ENCODE data around the gene MRPS24.

MRPS24 gene

DNA sequence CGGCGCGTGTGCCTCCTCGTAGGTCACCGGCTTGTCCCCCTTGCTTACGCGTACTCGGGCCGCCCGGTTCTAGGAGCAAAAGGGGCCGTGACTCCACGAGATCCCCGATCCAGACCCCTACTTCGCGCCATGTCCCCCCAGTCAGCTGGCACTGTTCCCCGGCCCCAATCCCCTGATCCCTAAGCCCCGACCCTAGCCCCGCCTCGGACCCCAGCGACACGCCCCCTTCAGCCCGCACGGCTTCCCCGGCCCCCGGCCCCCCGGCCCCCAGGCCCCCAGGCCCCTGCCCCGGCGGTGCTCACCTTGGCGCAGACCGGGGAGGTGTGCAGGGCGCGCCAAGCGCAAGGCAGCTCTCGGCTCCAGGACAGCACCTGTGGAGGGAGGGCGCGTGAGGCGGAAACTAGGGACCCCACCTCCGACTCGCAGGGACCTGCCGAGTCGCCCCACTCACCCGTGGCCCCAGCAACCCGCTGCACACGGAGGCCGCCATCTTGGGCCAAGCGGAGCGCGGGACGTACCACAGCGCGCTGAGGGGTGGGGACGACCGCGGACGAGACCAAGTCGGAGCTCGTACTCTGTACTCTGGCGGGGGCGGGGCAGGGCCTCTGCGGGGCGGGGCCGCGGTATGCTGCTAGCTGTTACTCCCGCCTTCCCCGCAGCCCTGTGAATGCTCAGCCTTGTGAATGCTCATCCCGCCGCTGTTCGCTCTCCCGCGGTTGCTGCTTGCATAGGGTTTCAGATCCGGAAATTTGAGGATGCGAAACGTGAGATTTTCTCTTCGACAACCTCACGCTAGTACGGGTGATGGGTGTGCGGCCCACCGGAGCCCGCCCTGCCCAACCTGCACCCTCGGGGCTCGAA is at the start of gene MRPS24:
MRPS24 (minus strand) TSS at position 512 of the 861 bp plus-strand sequence; CDS start at position 490, 22 bp downstream.
- DNase-seq: peak; percentile 96
- H3K27me3 ChIP-seq (replicated peaks): no peaks in the 10 kb centered on the region
- peak within 1 kb of the TSS; percentile 100 for H3K27ac ChIP-seq
- TF ChIP-seq, protein P1, sequence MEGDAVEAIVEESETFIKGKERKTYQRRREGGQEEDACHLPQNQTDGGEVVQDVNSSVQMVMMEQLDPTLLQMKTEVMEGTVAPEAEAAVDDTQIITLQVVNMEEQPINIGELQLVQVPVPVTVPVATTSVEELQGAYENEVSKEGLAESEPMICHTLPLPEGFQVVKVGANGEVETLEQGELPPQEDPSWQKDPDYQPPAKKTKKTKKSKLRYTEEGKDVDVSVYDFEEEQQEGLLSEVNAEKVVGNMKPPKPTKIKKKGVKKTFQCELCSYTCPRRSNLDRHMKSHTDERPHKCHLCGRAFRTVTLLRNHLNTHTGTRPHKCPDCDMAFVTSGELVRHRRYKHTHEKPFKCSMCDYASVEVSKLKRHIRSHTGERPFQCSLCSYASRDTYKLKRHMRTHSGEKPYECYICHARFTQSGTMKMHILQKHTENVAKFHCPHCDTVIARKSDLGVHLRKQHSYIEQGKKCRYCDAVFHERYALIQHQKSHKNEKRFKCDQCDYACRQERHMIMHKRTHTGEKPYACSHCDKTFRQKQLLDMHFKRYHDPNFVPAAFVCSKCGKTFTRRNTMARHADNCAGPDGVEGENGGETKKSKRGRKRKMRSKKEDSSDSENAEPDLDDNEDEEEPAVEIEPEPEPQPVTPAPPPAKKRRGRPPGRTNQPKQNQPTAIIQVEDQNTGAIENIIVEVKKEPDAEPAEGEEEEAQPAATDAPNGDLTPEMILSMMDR (IDR thresholded peaks at IDR 0.05; ENCODE audit: low read depth, low read length, missing control alignments): no peak
- in situ Hi-C loops (cut with HindIII; ENCODE audit: low pct_ligation_motif_present, low sequenced_read_pairs): no loop called here
- peak within 1 kb of the TSS; percentile 88 for H3K4me3 ChIP-seq (ENCODE audit: low read depth, low read length)
- H3K36me3 ChIP-seq (replicated peaks): peaks cover 8% of the 10 kb centered on the region

DNA sequence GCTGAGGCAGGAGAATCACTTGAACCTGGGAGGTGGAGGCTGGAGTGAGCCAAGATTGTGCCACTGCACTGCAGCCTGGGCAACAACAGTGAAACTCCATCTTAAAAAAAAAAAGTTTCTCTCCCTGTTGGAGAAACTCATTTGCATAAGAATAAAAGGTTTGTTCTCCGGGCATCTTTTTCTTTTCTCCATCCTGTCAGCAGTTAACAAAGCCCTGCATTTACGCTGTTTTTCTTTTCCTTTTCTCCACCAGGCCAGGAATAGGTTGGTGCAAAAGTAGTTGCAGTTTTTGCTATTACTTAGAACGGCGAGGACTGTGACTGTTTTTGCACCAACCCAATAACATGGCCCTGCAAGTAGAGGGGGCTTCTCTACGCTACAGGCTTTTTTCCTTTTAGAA is 46.6 kb upstream of the MRPS24 start:
- H3K27ac ChIP-seq: no peak overlapping the region
- H3K4me3 ChIP-seq (ENCODE audit: low read depth, low read length): no peak overlapping the region
- TF ChIP-seq, protein P1 (IDR thresholded peaks at IDR 0.05; ENCODE audit: low read depth, low read length, missing control alignments): no peak
- no peaks in the 10 kb centered on the region for H3K36me3 ChIP-seq (replicated peaks)
- in situ Hi-C loops (cut with HindIII; ENCODE audit: low pct_ligation_motif_present, low sequenced_read_pairs): no loop called here
- no peak for DNase-seq
- H3K27me3 ChIP-seq (replicated peaks): no peaks in the 10 kb centered on the region

DNA sequence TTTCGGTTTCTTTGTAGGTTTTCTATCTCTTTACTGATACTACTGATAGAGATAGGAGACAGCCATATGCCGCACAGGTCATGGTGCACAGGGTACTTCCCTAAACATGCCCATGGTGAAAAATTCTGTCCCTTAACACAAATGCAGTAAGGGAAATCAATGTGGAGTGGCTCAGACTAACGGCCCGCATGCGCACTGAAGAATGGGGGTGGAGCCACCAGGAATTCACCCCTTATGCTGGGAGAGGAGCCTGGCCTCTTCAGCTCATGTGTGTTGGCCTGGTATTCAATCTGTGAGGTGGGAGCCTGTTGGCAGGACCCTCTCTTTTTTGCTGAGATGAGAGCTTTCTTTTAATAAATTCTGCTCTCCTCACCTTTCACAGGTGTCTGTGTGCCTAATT is 45.5 kb upstream of the MRPS24 start:
- Histone ChIP-seq H3K27me3 (replicated peaks) (no peaks in the 10 kb centered on the region), H3K36me3 (replicated peaks) (no peaks in the 10 kb centered on the region), H3K27ac (no peak overlapping the region), H3K4me3 (ENCODE audit: low read depth, low read length) (no peak overlapping the region)
- no peak for DNase-seq
- TF ChIP-seq, protein P1 (IDR thresholded peaks at IDR 0.05; ENCODE audit: low read depth, low read length, missing control alignments): no peak
- in situ Hi-C loops (cut with HindIII; ENCODE audit: low pct_ligation_motif_present, low sequenced_read_pairs): no loop called here

DNA sequence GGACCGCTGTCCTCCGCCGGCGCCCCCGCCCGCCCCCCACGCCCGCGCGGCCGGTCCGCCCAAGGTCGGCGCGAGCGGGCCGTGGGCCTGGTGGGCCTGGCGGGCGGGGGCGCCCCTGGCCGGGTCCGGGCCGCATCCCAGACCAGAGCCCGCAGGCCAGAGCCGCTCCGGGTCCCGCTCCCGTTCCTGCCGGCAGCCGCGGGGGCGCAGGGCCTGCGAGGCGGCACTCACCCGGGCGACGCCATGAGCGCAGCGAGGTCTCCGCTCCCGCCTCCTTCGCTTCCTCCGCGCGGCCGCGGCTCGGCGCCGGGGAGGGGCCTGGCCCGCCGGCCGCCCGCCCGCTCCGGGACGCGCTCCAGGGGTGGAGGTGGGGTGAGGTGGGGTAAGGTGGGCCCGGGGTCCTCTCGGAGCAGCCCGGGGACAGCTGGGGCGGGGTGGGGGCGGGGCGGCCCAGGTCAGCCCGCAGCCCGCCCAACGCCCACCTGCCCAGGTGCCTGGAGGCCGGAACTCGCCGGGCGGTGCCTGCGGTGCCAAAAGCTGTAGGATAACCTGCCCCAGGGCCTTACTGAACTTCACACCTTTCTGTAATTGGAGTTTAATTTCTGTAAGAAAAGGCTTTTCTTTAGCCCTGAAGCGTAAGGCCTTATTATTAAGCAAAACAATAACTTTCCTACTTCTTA is 37.2 kb upstream of the MRPS24 start, which contains the start of gene URGCP:
URGCP (minus strand) TSS at position 266 of the 680 bp plus-strand sequence; CDS start at position 245, 21 bp downstream.
- Histone ChIP-seq H3K4me3 (ENCODE audit: low read depth, low read length) (peak within 1 kb of the TSS; percentile 73), H3K27me3 (replicated peaks) (no peaks in the 10 kb centered on the region), H3K27ac (peak within 1 kb of the TSS; percentile 64), H3K36me3 (replicated peaks) (no peaks in the 10 kb centered on the region)
- DNase-seq: no peak
- in situ Hi-C loops (cut with HindIII; ENCODE audit: low pct_ligation_motif_present, low sequenced_read_pairs): no loop called here
- TF ChIP-seq, protein P1 (IDR thresholded peaks at IDR 0.05; ENCODE audit: low read depth, low read length, missing control alignments): no peak

DNA sequence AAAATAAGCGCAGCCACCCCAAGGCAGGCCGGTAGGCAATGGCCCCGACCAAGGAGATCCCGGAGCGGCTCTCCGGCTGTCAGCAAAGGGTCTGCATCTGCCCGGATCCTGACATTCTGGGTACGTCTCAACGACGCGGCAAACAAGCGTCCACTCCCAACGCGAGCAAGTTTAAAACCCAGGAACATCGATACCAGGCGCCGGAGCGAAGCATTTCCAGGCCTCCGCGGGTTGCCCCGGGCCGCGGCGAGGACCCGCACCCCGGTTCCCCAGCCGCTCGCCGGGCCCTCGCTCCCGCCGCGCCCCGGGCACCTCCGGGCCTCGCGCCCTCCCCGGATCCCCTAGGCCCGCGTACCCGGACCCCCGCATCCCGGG is 36.6 kb upstream of the MRPS24 start:
- Histone ChIP-seq H3K27ac (peak overlapping the region; percentile 64), H3K36me3 (replicated peaks) (no peaks in the 10 kb centered on the region), H3K27me3 (replicated peaks) (no peaks in the 10 kb centered on the region), H3K4me3 (ENCODE audit: low read depth, low read length) (peak overlapping the region; percentile 73)
- in situ Hi-C loops (cut with HindIII; ENCODE audit: low pct_ligation_motif_present, low sequenced_read_pairs): no loop called here
- DNase-seq: peak; percentile 14
- TF ChIP-seq, protein P1 (IDR thresholded peaks at IDR 0.05; ENCODE audit: low read depth, low read length, missing control alignments): no peak
